GM12878 (cell line): Measurements from ENCODE around the gene AGFG1. TPM values are rescaled to one million over a fixed set of nuclear protein-coding genes. Genes with fewer than 3 reads are reported as not detected.

Experiments used
- FOXK2 ChIP-seq: fragments of 450-650 bp; IDR thresholded peaks from 2 replicates; pipeline ENCODE4 v1.6.1; 2017; ENCODE audit warnings: mild to moderate bottlenecking, moderate library complexity
- LARP7 ChIP-seq: fragments of 450-650 bp; IDR thresholded peaks from 2 replicates; pipeline ENCODE4 v1.6.1; 2017; ENCODE audit warnings: mild to moderate bottlenecking
- MYC ChIP-seq: IDR thresholded peaks from 2 replicates; pipeline ENCODE4 v1.6.1; 2011; ENCODE audit warnings: mild to moderate bottlenecking, low read length, moderate library complexity, inconsistent platforms; ENCODE audit not compliant: insufficient read depth, insufficient replicate concordance, insufficient read length, severe bottlenecking
- NR2F1 ChIP-seq: fragments of 450-650 bp; conservative IDR thresholded peaks from 2 replicates; pipeline ENCODE4 v1.6.1; 2017; ENCODE audit warnings: mild to moderate bottlenecking
- SMAD1 ChIP-seq: fragments of 450-650 bp; IDR thresholded peaks from 2 replicates; pipeline ENCODE4 v1.6.1; 2018; ENCODE audit warnings: mild to moderate bottlenecking, low read depth; ENCODE audit not compliant: partially characterized antibody
- SRF ChIP-seq, 2 experiments: IDR thresholded peaks; 2 replicates each; pipeline ENCODE4 v1.6.1; 2011; ENCODE audit warnings: low read depth in 2 of 2, low read length in 2 of 2, mild to moderate bottlenecking in 1 of 2, moderate library complexity in 1 of 2
- ZBTB40 ChIP-seq: fragments of 450-650 bp; IDR thresholded peaks from 2 replicates; pipeline ENCODE4 v1.6.1; 2016; ENCODE audit warnings: mild to moderate bottlenecking, moderate library complexity, borderline replicate concordance
- ZNF207 ChIP-seq: fragments of 450-650 bp; IDR thresholded peaks from 2 replicates; pipeline ENCODE4 v1.6.1; 2014; ENCODE audit warnings: antibody characterized with exemption, mild to moderate bottlenecking, borderline replicate concordance
- ZSCAN29 ChIP-seq: fragments of 450-650 bp; IDR thresholded peaks from 2 replicates; pipeline ENCODE4 v1.6.1; 2017; ENCODE audit warnings: mild to moderate bottlenecking, moderate library complexity
- polyA plus RNA-seq, 11 experiments: library from polyadenylated mRNA; depleted of rRNA in 4 of 11; unstranded in 6 of 11; stranded (reverse) in 5 of 11; fragments of >200 nt; fragmentation: Nextera tagmentation in 4 of 11; fragmentation: Illumina TruSeq in 1 of 11; extraction: Ambion mirVana in 4 of 11; extraction: Trizol in 1 of 11; gene quantifications; 1 replicate in 1 of 11; 2 replicates in 10 of 11; pipeline versions ENCODE4 v1.2.1 to v1.2.3, GENCODE V29; 2011 to 2016; ENCODE audit warnings: inconsistent platforms in 2 of 11, missing spikeins in 2 of 11, low read depth in 1 of 11
- total RNA-seq, 4 experiments: library from RNA; depleted of rRNA in 3 of 4; stranded (reverse); fragments of >200 nt in 3 of 4; fragmentation: Illumina TruSeq in 1 of 4; extraction: Trizol in 1 of 4; gene quantifications; 2 replicates each; pipeline versions ENCODE4 v1.2.1 to v1.2.3, GENCODE V29; 2013 to 2021
- TF ChIP-seq, protein P1 (sequence below): fragments of 450-650 bp; IDR thresholded peaks from 2 replicates; pipeline ENCODE4 v1.6.1; 2017; ENCODE audit warnings: mild to moderate bottlenecking, low read depth, inconsistent platforms; ENCODE audit not compliant: poor library complexity, severe bottlenecking

The AGFG1 gene
- total and polyA plus RNA-seq, 10 of the 15 experiments (the other 5 are each of a cell fraction or from before 2014, with no cell fraction given): 7.3 to 243 (median 81.7) TPM

DNA sequence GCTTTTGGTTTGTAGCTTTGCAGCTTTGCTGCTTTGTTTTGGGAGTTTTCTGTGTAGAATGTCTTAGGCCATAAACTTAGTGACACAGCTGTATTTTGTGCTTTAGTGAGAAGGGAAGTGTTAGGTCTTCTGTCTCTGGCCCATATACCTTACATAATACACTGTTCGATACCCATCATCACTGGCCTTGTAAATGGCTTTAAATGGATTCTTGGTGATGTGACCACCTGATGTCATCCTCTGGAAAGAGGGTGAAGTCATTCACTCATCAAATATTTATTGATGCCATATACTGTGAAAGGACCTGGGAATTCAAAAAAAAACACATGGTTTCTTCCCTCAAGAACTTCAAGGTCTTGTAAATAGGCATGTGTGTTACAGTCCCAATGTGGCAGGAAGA lies 107.8 kb downstream of the AGFG1 start (continued):
- TF ChIP-seq ZBTB40 (no peak), LARP7 (no peak), MYC (no peak), FOXK2 (no peak), SRF (IDR thresholded peaks at IDR 0.05; ENCODE audit: low read depth in 2 of 2, low read length in 2 of 2) (no peak), ZSCAN29 (no peak), ZNF207 (no peak), SMAD1 (no peak), NR2F1 (no peak)
- TF ChIP-seq, protein P1, sequence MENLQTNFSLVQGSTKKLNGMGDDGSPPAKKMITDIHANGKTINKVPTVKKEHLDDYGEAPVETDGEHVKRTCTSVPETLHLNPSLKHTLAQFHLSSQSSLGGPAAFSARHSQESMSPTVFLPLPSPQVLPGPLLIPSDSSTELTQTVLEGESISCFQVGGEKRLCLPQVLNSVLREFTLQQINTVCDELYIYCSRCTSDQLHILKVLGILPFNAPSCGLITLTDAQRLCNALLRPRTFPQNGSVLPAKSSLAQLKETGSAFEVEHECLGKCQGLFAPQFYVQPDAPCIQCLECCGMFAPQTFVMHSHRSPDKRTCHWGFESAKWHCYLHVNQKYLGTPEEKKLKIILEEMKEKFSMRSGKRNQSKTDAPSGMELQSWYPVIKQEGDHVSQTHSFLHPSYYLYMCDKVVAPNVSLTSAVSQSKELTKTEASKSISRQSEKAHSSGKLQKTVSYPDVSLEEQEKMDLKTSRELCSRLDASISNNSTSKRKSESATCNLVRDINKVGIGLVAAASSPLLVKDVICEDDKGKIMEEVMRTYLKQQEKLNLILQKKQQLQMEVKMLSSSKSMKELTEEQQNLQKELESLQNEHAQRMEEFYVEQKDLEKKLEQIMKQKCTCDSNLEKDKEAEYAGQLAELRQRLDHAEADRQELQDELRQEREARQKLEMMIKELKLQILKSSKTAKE: no peak
